GM12891 (cell line): ENCODE measurements around the gene VGLL4.
A peak's percentile ranks its signal among the peaks of the same experiment; 100 is the strongest.

Source experiments
- DNase-seq: peaks from one replicate; pipeline ENCODE4 v3.0.0; 2011; ENCODE audit warnings: low spot score; ENCODE audit not compliant: insufficient read length
- FAIRE-seq: peaks from 2 replicates; lab custom pipeline; 2011; peaks lifted over from hg19 to GRCh38; lab: Jason Lieb, UNC
- PAX5 ChIP-seq: IDR thresholded peaks from 2 replicates; pipeline ENCODE4 v1.6.1; 2011; ENCODE audit warnings: low read length, moderate library complexity, mild to moderate bottlenecking; ENCODE audit not compliant: insufficient read depth, severe bottlenecking
- POLR2A ChIP-seq: IDR thresholded peaks from 2 replicates; pipeline ENCODE4 v1.6.1; 2011; ENCODE audit warnings: low read depth, low read length, control low read depth
- POLR2AphosphoS5 ChIP-seq: IDR thresholded peaks from 2 replicates; pipeline ENCODE4 v1.6.1; 2011; ENCODE audit warnings: low read depth, low read length, control low read depth
- POU2F2 ChIP-seq: IDR thresholded peaks from 2 replicates; pipeline ENCODE4 v1.6.1; 2011; ENCODE audit warnings: low read depth, mild to moderate bottlenecking, control low read depth, low read length, moderate library complexity
- SPI1 ChIP-seq: IDR thresholded peaks from 2 replicates; pipeline ENCODE4 v1.6.1; 2011; ENCODE audit warnings: low read depth, low read length, control low read depth
- TAF1 ChIP-seq: IDR thresholded peaks from 2 replicates; pipeline ENCODE4 v1.6.1; 2011; ENCODE audit warnings: low read depth, low read length, control low read depth

Gene VGLL4

GRCh38 chr3:11631820-11632219 lies 11.9 kb downstream of the VGLL4 start:
- TF ChIP-seq TAF1: no peak
- TF ChIP-seq SPI1: no peak
- TF ChIP-seq POLR2AphosphoS5: no peak
- no peak for TF ChIP-seq POU2F2
- no peak for TF ChIP-seq POLR2A
- TF ChIP-seq PAX5: no peak
- FAIRE-seq (no peak), DNase-seq (no peak)

GRCh38 chr3:11629716-11630115 lies 14.0 kb downstream of the VGLL4 start:
- no peak for TF ChIP-seq POLR2A
- TF ChIP-seq PAX5: no peak
- no peak for TF ChIP-seq POU2F2
- no peak for TF ChIP-seq SPI1
- TF ChIP-seq POLR2AphosphoS5: no peak
- no peak for TF ChIP-seq TAF1
- DNase-seq: no peak
- no peak for FAIRE-seq

- DNase-seq: no peak
- FAIRE-seq: no peak
- no peak for TF ChIP-seq SPI1
- TF ChIP-seq POU2F2: no peak
- TF ChIP-seq POLR2A: no peak
- TF ChIP-seq TAF1: no peak
- TF ChIP-seq PAX5: no peak
- no peak for TF ChIP-seq POLR2AphosphoS5
These were observed 16.1 kb downstream of the VGLL4 start for GRCh38 chr3:11627612-11628011.

GRCh38 chr3:11626084-11626463 lies 17.6 kb downstream of the VGLL4 start:
- TF ChIP-seq SPI1 (peak; percentile 57), PAX5 (no peak)
- no peak for DNase-seq
- FAIRE-seq: peak; percentile 76

- DNase-seq: no peak
- TF ChIP-seq POU2F2 (no peak), POLR2A (no peak), SPI1 (no peak), PAX5 (no peak), TAF1 (no peak), POLR2AphosphoS5 (no peak)
- no peak for FAIRE-seq
These were observed 18.2 kb downstream of the VGLL4 start for GRCh38 chr3:11625376-11626083.

- DNase-seq: no peak
- FAIRE-seq: peak; percentile 75
- TF ChIP-seq PAX5 (no peak), POU2F2 (no peak), TAF1 (no peak), SPI1 (no peak), POLR2AphosphoS5 (no peak), POLR2A (no peak)
These were observed 18.9 kb downstream of the VGLL4 start for GRCh38 chr3:11624704-11625375.

GRCh38 chr3:11624161-11624560 lies 19.6 kb downstream of the VGLL4 start:
- DNase-seq (no peak), FAIRE-seq (no peak)
- TF ChIP-seq POLR2A (no peak), TAF1 (no peak), POLR2AphosphoS5 (no peak), PAX5 (no peak), SPI1 (no peak)

GRCh38 chr3:11622586-11623550 lies 20.8 kb downstream of the VGLL4 start:
- FAIRE-seq (no peak), DNase-seq (no peak)
- no peak for TF ChIP-seq POU2F2

GRCh38 chr3:11621077-11621476 lies 22.6 kb downstream of the VGLL4 start:
- FAIRE-seq (no peak), DNase-seq (no peak)
- TF ChIP-seq TAF1: no peak
